Measurements from ENCODE around the gene EHMT1.

GRCh38 chr9:137876269-137876668, 257.5 kb downstream of the EHMT1 start:
- no peak for TF ChIP-seq EZH2 (IDR thresholded peaks at IDR 0.05; ENCODE audit: borderline replicate concordance, low read length)
- TF ChIP-seq, protein P1, sequence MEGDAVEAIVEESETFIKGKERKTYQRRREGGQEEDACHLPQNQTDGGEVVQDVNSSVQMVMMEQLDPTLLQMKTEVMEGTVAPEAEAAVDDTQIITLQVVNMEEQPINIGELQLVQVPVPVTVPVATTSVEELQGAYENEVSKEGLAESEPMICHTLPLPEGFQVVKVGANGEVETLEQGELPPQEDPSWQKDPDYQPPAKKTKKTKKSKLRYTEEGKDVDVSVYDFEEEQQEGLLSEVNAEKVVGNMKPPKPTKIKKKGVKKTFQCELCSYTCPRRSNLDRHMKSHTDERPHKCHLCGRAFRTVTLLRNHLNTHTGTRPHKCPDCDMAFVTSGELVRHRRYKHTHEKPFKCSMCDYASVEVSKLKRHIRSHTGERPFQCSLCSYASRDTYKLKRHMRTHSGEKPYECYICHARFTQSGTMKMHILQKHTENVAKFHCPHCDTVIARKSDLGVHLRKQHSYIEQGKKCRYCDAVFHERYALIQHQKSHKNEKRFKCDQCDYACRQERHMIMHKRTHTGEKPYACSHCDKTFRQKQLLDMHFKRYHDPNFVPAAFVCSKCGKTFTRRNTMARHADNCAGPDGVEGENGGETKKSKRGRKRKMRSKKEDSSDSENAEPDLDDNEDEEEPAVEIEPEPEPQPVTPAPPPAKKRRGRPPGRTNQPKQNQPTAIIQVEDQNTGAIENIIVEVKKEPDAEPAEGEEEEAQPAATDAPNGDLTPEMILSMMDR (IDR thresholded peaks at IDR 0.05; ENCODE audit: low read length), result no peak

Data from OCI-LY1 (cell line).